ENCODE data around the gene PTPRF.
"Not testable (repeated sequence)": the region's sequence is repeated elsewhere in the genome, so short reads cannot be mapped to it uniquely, and the experiment has no call there.

PTPRF gene

DNA sequence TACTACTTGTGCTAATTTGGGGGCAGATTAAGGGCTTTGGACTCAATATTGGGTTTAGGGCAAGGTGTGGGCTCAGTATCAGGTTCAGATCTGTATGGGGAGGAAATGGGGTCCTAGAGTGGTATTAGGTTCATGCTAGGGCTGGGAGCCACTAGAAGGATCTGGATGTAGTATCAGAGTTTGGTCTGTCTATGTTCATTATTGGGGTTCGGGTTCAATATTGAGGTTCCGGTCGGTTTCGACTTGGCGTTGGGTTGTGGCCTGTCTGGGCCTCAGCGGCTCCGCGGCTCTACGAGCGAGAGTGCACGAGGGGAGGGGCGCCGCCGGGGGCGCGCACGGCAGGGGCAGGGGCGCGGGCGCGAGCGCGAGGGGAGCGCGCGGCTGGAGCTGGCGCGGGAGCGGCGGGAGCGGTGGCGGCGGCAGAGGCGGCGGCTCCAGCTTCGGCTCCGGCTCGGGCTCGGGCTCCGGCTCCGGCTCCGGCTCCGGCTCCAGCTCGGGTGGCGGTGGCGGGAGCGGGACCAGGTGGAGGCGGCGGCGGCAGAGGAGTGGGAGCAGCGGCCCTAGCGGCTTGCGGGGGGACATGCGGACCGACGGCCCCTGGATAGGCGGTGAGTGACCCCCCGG is at the start of gene PTPRF:
Gene PTPRF, plus strand, starts transcription at position 401 of the 624 bp plus-strand sequence. CDS start 14,193 bp downstream, outside the sequence.
- peak; percentile 64 for DNase-seq

DNA sequence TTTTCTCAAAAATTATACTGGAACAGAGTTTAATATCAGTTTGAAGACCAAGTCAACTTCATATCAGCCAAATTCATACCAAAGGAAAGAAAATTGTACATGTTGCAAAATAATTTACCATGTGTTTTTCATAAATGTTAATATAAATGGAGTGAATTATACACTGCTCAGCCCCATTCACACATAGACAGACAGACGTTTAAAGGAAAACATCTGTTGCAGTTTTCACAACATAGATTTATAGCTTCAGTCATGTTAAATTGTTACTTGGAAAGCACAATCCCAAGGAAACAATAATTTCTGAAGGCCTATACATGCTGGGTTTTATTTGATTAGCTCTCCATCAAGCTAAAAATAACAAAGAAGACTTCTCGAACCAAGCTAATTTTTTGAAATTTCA is 49.2 kb upstream of the PTPRF start:
- DNase-seq: no peak

DNA sequence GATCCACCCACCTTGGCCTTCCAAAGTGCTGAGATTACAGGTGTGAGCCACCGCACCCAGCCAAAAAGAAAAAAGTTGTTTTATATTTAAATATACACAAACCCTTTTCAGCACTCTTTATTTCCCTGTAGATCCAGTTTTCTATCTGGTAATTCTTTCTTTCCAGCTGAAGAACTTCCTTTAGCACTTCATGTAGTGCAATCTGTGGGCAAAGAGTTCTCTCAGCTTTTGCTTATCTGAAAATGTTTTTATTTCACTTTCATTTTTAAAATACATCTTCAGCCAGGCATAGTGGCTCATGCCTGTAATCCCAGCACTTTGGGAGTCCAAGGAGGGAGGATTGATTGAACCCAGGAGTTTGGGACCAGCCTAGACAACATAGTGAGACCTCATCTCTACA is 48.5 kb upstream of the PTPRF start:
- DNase-seq: no peak

DNA sequence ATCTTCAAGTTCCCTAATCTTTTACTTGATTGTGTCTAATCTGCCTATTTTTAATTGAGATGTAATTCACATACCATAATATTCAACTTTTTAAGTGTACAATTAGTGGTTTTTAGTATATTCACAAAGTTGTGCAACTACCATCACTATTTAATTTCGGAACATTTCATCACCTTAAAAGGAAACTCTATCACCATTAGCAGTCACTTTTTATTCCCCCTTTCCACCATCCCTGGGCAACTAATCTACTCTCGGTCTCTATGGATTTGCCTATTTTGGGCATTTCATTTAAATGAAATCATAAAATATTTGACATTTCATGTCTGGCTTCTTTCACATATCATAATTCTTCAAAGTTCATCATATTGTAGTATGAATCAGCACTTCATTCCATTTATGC is 46.3 kb upstream of the PTPRF start:
- DNase-seq: no peak

- DNase-seq: no peak
These were observed 42.5 kb upstream of the PTPRF start for GRCh38 chr1:43488165-43488564.

DNA sequence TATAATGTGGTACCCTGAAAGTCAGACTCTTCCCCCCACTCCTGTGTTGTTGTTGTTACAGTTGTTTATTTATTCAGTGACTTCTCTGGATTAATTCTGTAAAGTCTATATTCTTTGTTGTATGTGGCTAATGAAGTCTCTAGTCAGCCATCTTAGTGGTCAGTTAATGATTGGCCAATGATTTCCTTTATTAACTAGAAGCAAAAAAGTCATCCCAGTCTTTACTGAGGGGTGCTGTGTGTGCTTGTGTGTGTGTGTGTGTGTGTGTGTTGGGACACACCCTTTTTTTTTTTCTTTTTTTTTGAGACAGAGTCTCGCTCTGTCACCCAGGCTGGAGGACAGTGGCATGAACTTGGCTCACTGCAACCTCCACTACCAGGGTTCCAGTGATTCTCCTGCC is 39.6 kb upstream of the PTPRF start:
- no peak for DNase-seq

- DNase-seq: no peak
These were observed 37.9 kb upstream of the PTPRF start for GRCh38 chr1:43492826-43493225.

- no peak for DNase-seq
These were observed 36.8 kb upstream of the PTPRF start for GRCh38 chr1:43493661-43494450.

DNA sequence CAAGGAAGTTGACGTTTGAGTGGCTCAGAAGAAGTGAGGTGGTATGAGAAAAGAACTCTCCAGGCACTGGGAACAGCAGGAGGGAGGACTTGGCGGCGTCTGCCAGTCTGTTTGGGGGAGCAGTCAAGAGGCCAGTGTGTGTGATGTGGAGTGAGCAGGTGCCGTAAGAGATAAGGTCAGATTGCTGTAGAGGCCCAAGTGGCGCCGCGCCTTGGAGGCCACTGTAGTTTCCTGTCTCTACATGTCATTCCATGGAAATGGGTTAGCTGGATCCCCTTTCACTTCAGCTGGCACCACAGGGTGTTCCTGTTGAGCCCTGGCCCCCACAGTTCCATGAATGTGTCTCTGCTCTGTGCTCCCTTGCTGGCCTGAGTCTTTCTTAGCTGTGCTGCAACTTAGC is 35.5 kb upstream of the PTPRF start:
- no peak for DNase-seq

GRCh38 chr1:43499898-43500297 is 30.8 kb upstream of the PTPRF start:
- DNase-seq: no peak

- DNase-seq: not testable (repeated sequence)
These were observed 28.9 kb upstream of the PTPRF start for GRCh38 chr1:43501806-43502205.

- DNase-seq: no peak
These were observed 27.1 kb upstream of the PTPRF start for GRCh38 chr1:43503534-43503933.

- no peak for DNase-seq
These were observed 25.5 kb upstream of the PTPRF start for GRCh38 chr1:43505077-43505780.

GRCh38 chr1:43506233-43506632 is 24.4 kb upstream of the PTPRF start:
- DNase-seq: no peak

- no peak for DNase-seq
These were observed 23.1 kb upstream of the PTPRF start for GRCh38 chr1:43507296-43508295.

DNA sequence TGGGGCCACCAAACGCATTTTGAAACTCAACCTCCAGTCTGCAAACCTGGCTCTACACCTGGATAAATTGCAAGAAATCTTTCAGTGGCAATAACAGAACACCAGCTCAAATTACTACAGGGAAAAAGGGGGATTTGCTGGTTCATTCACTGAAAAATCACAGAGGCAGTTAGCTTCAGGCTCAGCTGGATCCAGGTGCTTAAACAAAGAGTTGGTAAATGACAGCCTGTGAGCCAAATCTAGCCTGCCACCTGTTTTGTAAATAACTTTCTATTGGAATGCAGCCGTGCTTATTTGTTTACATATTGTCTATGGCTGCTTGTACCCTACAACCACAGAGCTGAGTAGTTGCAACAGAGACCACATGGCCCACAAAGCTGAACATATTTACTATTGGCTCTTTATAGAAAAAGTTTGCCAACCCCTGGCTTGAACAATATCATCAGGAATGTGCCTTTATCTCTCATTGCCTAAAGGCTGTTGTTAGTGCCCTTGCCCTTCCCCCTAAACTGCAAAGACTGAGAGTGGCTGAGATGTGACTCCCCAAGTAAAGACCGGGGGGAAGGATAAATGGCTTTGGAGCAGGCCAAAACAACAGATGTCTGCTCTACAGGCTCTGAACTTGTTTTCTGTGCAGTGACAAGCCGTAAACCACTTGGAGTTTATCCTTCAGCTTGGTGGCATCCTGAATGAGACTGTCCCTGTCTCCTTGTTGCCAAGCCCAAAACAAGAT is 21.5 kb upstream of the PTPRF start:
- no peak for DNase-seq

DNA sequence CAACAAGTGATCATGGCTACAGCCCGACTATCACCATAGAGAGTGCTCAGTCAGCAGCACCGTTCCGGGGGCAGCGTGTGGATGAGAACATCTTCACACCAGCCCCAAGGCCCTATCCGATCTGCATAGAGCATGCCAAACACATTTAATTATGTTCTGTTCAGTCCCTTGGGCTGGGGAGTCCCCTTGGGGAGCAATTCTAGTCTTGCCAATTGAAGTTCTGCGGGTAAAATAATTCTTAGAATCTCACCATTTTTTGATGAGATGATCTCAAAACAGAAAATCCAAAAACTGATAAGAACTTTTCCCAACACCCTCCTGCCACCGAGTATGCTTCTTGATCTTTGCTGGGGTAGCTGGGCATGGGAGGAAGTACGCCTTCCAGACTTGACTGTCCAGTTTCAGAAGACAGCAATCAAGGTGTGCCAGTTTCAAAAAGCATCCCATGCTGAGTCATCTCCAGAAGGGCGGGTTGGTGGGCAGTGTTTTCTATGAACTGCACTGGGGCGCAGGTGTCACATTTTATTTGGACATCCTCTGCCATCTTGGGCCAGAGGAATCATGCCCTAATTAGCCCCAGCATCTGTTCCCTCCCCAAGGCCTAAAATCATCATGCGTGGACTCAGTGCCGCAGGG is 20.8 kb upstream of the PTPRF start:
- no peak for DNase-seq

GRCh38 chr1:43510621-43511020 is 20.1 kb upstream of the PTPRF start:
- DNase-seq: no peak

- no peak for DNase-seq
These were observed 19.3 kb upstream of the PTPRF start for GRCh38 chr1:43511394-43511793.

DNA sequence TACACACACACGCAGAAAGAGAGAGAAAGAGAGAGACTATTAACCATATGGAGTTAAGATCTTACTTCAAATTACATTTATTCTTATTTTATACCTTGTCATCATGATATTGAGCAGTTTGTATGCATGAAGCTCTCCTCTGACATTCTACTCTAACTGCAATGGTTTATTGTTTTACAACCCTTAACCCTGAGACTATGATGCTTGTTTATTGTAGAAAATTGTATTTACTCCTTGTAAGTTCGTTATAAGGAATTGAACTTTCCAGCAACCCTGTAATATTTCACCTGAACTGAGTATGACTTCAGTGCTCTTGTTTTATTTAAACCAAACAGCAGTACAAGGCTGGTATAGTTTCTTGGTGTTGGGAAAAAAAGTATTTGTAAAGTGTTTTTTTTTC is 18.6 kb upstream of the PTPRF start:
- no peak for DNase-seq

- DNase-seq: peak; percentile 15
These were observed 18.0 kb upstream of the PTPRF start for GRCh38 chr1:43512681-43513080.
